Suprapubic skin (tissue), 4 donors: Measurements from ENCODE around the gene S100A3.

Source experiments
- POLR2A ChIP-seq, 2 donors: fragments of 450-650 bp; IDR thresholded peaks; one replicate each; pipeline ENCODE4 v1.6.1; 2017; ENCODE audit warnings: antibody characterized with exemption in 2 of 2, mild to moderate bottlenecking in 2 of 2, moderate library complexity in 2 of 2
- POLR2AphosphoS5 ChIP-seq, 3 donors: sonication (generic); formaldehyde crosslinking; IDR thresholded peaks; one replicate each; pipeline ENCODE4 v1.6.1; 2017; ENCODE audit warnings: antibody characterized with exemption in 3 of 3
- TF ChIP-seq, protein P1 (sequence below), 2 donors: fragments of 200-600 bp in 1 of 2; fragments of 450-650 bp in 1 of 2; sonication (generic) in 1 of 2; IDR thresholded peaks; one replicate each; pipeline ENCODE4 v1.5.1; 2016 to 2019; ENCODE audit warnings: antibody characterized with exemption in 2 of 2, mild to moderate bottlenecking in 1 of 2, moderate library complexity in 1 of 2

DNA sequence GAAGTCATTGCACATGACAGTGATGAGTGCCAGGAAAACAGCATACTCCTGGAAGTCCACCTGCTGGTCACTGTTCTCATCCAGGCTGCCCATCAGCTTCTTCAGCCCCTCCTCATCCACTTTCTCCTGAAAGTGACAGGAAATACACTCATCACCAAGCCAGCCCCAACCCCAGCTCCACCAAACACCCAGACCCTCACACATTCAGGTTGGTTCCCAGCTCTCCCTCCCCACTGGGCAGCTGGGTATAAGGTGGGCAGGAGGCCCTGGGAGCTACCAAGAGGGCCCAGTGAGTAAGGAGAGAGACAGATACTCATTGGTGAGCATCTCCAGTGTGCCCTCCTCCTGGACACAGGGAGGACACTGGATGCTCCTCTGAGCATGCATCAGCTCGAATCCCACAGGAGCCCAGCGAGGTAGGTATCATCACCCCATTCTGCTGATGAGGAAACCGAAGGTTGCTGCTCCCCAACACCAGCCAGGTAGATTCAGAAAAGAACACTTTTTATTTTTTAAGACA lies 12.5 kb upstream of the S100A3 start:
- TF ChIP-seq, protein P1, sequence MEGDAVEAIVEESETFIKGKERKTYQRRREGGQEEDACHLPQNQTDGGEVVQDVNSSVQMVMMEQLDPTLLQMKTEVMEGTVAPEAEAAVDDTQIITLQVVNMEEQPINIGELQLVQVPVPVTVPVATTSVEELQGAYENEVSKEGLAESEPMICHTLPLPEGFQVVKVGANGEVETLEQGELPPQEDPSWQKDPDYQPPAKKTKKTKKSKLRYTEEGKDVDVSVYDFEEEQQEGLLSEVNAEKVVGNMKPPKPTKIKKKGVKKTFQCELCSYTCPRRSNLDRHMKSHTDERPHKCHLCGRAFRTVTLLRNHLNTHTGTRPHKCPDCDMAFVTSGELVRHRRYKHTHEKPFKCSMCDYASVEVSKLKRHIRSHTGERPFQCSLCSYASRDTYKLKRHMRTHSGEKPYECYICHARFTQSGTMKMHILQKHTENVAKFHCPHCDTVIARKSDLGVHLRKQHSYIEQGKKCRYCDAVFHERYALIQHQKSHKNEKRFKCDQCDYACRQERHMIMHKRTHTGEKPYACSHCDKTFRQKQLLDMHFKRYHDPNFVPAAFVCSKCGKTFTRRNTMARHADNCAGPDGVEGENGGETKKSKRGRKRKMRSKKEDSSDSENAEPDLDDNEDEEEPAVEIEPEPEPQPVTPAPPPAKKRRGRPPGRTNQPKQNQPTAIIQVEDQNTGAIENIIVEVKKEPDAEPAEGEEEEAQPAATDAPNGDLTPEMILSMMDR (IDR thresholded peaks at IDR 0.05): no peak
- no peak for TF ChIP-seq POLR2A (IDR thresholded peaks at IDR 0.05)
- no peak for TF ChIP-seq POLR2AphosphoS5 (IDR thresholded peaks at IDR 0.05)
